Measurements from ENCODE around the gene MINK1. TPM values are rescaled to one million over a fixed set of nuclear protein-coding genes. Genes with fewer than 3 reads are reported as not detected.

The MINK1 gene
- total RNA-seq, 1 experiment from 2014 or later: 68.8 TPM

DNA sequence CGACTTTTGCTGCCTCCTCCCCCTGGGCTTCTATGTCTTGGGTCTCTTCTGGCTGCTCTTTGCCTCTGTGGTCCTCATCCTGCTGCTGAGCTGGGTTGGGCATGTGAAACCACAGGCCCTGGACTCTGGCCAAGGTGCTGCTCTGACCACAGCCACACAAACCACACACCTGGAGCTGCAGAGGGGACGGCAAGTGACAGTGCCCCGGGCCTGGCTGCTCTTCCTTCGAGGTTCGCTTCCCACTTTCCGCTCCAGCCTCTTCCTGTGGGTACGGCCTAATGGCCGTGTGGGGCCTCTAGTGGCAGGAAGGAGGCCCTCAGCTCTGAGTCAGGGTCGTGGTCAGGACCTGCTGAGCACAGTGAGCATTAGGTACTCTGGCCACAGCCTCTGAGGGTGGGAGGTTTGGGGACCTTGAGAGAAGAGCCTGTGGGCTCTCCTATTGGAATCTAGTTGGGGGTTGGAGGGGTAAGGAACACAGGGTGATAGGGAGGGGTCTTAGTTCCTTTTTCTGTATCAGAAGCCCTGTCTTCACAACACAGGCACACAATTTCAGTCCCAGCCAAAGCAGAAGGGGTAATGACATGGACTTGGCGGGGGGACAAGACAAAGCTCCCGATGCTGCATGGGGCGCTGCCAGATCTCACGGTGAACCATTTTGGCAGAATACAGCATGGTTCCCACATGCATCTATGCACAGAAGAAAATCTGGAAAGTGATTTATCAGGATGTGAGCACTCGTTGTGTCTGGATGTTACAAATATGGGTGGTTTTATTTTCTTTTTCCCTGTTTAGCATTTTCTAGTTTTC is 101.2 kb downstream of the MINK1 start:
- no peak overlapping the region for H2BK5ac ChIP-seq (ENCODE audit: insufficient read length, low read length)
- no peak overlapping the region for H3K56ac ChIP-seq (ENCODE audit: insufficient read length, low read depth, low read length)
- TF ChIP-seq, protein P1, sequence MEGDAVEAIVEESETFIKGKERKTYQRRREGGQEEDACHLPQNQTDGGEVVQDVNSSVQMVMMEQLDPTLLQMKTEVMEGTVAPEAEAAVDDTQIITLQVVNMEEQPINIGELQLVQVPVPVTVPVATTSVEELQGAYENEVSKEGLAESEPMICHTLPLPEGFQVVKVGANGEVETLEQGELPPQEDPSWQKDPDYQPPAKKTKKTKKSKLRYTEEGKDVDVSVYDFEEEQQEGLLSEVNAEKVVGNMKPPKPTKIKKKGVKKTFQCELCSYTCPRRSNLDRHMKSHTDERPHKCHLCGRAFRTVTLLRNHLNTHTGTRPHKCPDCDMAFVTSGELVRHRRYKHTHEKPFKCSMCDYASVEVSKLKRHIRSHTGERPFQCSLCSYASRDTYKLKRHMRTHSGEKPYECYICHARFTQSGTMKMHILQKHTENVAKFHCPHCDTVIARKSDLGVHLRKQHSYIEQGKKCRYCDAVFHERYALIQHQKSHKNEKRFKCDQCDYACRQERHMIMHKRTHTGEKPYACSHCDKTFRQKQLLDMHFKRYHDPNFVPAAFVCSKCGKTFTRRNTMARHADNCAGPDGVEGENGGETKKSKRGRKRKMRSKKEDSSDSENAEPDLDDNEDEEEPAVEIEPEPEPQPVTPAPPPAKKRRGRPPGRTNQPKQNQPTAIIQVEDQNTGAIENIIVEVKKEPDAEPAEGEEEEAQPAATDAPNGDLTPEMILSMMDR (conservative IDR thresholded peaks at IDR 0.05): peak; percentile 50
- DNase-seq: peak; percentile 81
- H3K4me1 ChIP-seq (ENCODE audit: insufficient read depth, low read length): no peaks in the 10 kb centered on the region
- peak overlapping the region in 2 of 3 experiments; percentile 14 to 78; a peak in 3 of 7 replicates for H3K27ac Mint-ChIP-seq
- no peak overlapping the region for H2BK120ac ChIP-seq (ENCODE audit: low read depth, low read length, poor library complexity, severe bottlenecking)
- H2AK5ac ChIP-seq (ENCODE audit: insufficient read length, low read length): no peak overlapping the region
- no peaks in the 10 kb centered on the region; the same call in 1 of the 2 replicates for H3K27me3 Mint-ChIP-seq (ENCODE audit: low read depth)
- H3K23me2 ChIP-seq (ENCODE audit: insufficient read length, low read depth, low read length, poor library complexity, severe bottlenecking): peaks cover 8% of the 10 kb centered on the region
- no peak overlapping the region for H3T11ph ChIP-seq (ENCODE audit: low read length)
- H2BK12ac ChIP-seq (ENCODE audit: insufficient read length, low read depth, low read length): no peak overlapping the region
- H4K8ac ChIP-seq (replicated peaks; ENCODE audit: insufficient read length, low read depth, low read length): no peak overlapping the region
- H3K9ac ChIP-seq (ENCODE audit: extremely low read depth, insufficient read length, low read length): no peak overlapping the region
- H3K14ac ChIP-seq (ENCODE audit: insufficient read depth, low read length): no peak overlapping the region
- no peaks in the 10 kb centered on the region; a peak in 1 of 5 replicates for H3K9me3 Mint-ChIP-seq
- no peak overlapping the region for H3K23ac ChIP-seq (ENCODE audit: insufficient read length, low read depth, low read length)
- no peak overlapping the region for H2BK20ac ChIP-seq (ENCODE audit: low read depth, low read length, poor library complexity, severe bottlenecking)
- no peak overlapping the region for H2AFZ ChIP-seq (ENCODE audit: low read length)
- H3K27ac ChIP-seq (ENCODE audit: insufficient read length, low read depth, low read length): no peak overlapping the region
- H3K18ac ChIP-seq (ENCODE audit: insufficient read length, low read depth, low read length): no peak overlapping the region
- H3K4me2 ChIP-seq (ENCODE audit: insufficient read depth, insufficient read length, low read length): no peak overlapping the region
- peaks cover 4% of the 10 kb centered on the region; the same call in 1 of the 2 replicates for H3K79me2 ChIP-seq (ENCODE audit: insufficient read depth, low read length)
- peaks cover 28 to 29% of the 10 kb centered on the region in 2 experiments for H3K4me1 Mint-ChIP-seq
- H3K9me3 ChIP-seq (ENCODE audit: control insufficient read depth, low read depth, low read length): no peaks in the 10 kb centered on the region
- peaks cover 5% of the 10 kb centered on the region for H3K79me1 ChIP-seq (ENCODE audit: insufficient read depth, low read depth, low read length, poor library complexity, severe bottlenecking)
- H3K4ac ChIP-seq (ENCODE audit: low read depth, low read length): no peak overlapping the region
- no peak overlapping the region for H2BK15ac ChIP-seq (ENCODE audit: low read depth, low read length)
- H4K5ac ChIP-seq (ENCODE audit: insufficient read length, low read depth, low read length): no peak overlapping the region
- peaks cover 19 to 53% (median 25%) of the 10 kb centered on the region in 3 experiments for H3K36me3 Mint-ChIP-seq (ENCODE audit: insufficient read depth in 1 of 3, low read depth in 3 of 3)
- no CpG with 5 or more reads among the region's 14 CpGs for WGBS (ENCODE audit: extremely low coverage, insufficient read length, low lambda C conversion rate)
- H4K20me1 ChIP-seq (ENCODE audit: control insufficient read depth, insufficient read depth, insufficient read length): peaks cover 7% of the 10 kb centered on the region
- H3K27me3 ChIP-seq (ENCODE audit: insufficient read depth, low read length): no peaks in the 10 kb centered on the region
- H4K91ac ChIP-seq (ENCODE audit: insufficient read length, low read depth, low read length): no peak overlapping the region
- H3K4me3 Mint-ChIP-seq: no peak overlapping the region
